ENCODE measurements around the gene SEPTIN11. TPM values are rescaled to one million over a fixed set of nuclear protein-coding genes. Genes with fewer than 3 reads are reported as not detected.

SEPTIN11 gene
- total and polyA plus RNA-seq, 3 donors from 2014 or later: 15.5 to 22.8 (median 21.2) TPM

DNA sequence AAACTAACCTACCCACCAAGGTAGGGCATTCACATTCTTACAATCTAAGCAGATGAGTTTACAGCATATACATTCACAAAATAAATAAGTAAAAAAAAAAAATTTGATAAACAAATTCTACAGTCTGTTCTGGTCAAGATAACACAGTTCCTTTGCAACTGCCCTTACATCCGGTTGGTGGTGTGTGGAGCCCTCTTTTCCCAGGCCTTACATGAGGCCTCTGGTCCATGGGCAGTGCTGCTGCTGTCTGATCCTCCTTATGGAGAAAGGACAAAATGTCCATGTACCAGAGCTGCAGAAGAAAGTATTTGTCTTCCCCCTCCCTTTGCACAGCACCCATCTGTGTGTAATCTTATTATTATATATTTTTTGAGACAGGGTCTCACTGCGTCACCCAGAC is 2.2 kb upstream of the SEPTIN11 start:
- intact Hi-C loops (cut with DNase I; ENCODE audit: low total_unique reads): no loop called here
- 63 to 68% methylated on average over 2 of the region's 2 CpGs for WGBS, 2 donors
- DNase-seq: no peak
- Histone ChIP-seq H3K36me3 (ENCODE audit: low read depth, missing control alignments) (no peaks in the 10 kb centered on the region), H3K9me3 (no peaks in the 10 kb centered on the region), H3K27ac (no peak overlapping the region), H3K27me3 (no peaks in the 10 kb centered on the region), H3K4me3 (no peak overlapping the region), H3K4me1 (peaks cover 4% of the 10 kb centered on the region)
- TF ChIP-seq POLR2A (IDR thresholded peaks at IDR 0.05): no peak
- no peak for TF ChIP-seq CTCF (IDR thresholded peaks at IDR 0.05)

- intact Hi-C loops (cut with DNase I; ENCODE audit: low total_unique reads): no loop called here
- 3 to 17% methylated on average over 13 to 55 of the region's 60 CpGs for WGBS, 2 donors
- Histone ChIP-seq H3K27me3 (no peaks in the 10 kb centered on the region), H3K9me3 (no peaks in the 10 kb centered on the region), H3K27ac (peak overlapping the region; percentile 87), H3K4me1 (peaks cover 4% of the 10 kb centered on the region), H3K36me3 (ENCODE audit: low read depth, missing control alignments) (no peaks in the 10 kb centered on the region), H3K4me3 (peak overlapping the region; percentile 69 to 89)
- DNase-seq: peak; percentile 77
- no peak for TF ChIP-seq POLR2A (IDR thresholded peaks at IDR 0.05)
Observed at GRCh38 chr4:76948443-76949275, 893 bp upstream of the SEPTIN11 start.

GRCh38 chr4:76950052-76950955 is 752 bp downstream of the SEPTIN11 start:
- DNase-seq: peak; percentile 50
- intact Hi-C loops (cut with DNase I; ENCODE audit: low total_unique reads): no loop called here
- TF ChIP-seq POLR2A (IDR thresholded peaks at IDR 0.05): no peak
- TF ChIP-seq CTCF (IDR thresholded peaks at IDR 0.05): no peak
- peaks cover 4% of the 10 kb centered on the region for H3K4me1 ChIP-seq
- peak overlapping the region; percentile 69 to 89 for H3K4me3 ChIP-seq
- WGBS, 2 donors: 0 to 1% methylated on average over 52 to 69 of the region's 69 CpGs
- H3K9me3 ChIP-seq: no peaks in the 10 kb centered on the region
- H3K27me3 ChIP-seq: no peaks in the 10 kb centered on the region
- H3K36me3 ChIP-seq (ENCODE audit: low read depth, missing control alignments): no peaks in the 10 kb centered on the region
- peak overlapping the region; percentile 87 for H3K27ac ChIP-seq

- Histone ChIP-seq H3K4me3 (peak overlapping the region; percentile 69 to 89), H3K27ac (peak overlapping the region; percentile 87), H3K4me1 (peaks cover 4% of the 10 kb centered on the region), H3K36me3 (ENCODE audit: low read depth, missing control alignments) (no peaks in the 10 kb centered on the region), H3K27me3 (no peaks in the 10 kb centered on the region), H3K9me3 (no peaks in the 10 kb centered on the region)
- intact Hi-C loops (cut with DNase I; ENCODE audit: low total_unique reads): no loop called here
- DNase-seq: peak; percentile 30
- TF ChIP-seq CTCF (IDR thresholded peaks at IDR 0.05): no peak
- TF ChIP-seq POLR2A (IDR thresholded peaks at IDR 0.05): no peak
- 2 to 4% methylated on average over 23 of the region's 23 CpGs for WGBS, 2 donors
Observed at GRCh38 chr4:76950956-76951671, 1.6 kb downstream of the SEPTIN11 start.

DNA sequence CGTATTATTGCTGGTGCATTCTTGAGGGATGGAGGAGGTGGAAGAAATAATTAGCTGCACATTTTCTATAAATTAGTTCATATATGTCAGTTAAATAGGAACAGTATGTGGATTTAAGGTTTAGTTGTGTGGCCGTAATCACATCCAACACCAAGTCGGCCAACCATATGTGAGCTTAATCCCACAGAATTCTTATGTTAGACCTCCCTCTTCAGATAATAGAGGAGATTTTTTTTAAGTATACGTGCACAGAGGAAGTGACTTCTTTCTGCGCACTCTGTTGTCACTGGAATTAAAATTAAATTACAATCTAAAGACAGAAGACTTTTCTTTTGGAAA is 2.1 kb downstream of the SEPTIN11 start:
- Histone ChIP-seq H3K4me3 (no peak overlapping the region), H3K9me3 (no peaks in the 10 kb centered on the region), H3K4me1 (peaks cover 4% of the 10 kb centered on the region), H3K27ac (no peak overlapping the region), H3K36me3 (ENCODE audit: low read depth, missing control alignments) (no peaks in the 10 kb centered on the region), H3K27me3 (no peaks in the 10 kb centered on the region)
- 59 to 75% methylated on average over 5 of the region's 5 CpGs for WGBS, 2 donors
- intact Hi-C loops (cut with DNase I; ENCODE audit: low total_unique reads): no loop called here
- TF ChIP-seq CTCF (IDR thresholded peaks at IDR 0.05) (no peak), POLR2A (IDR thresholded peaks at IDR 0.05) (no peak)
- DNase-seq: no peak

Measured in testis (tissue), 3 donors.